Left lung (tissue), 14 donors: ENCODE measurements around the gene MXD1. TPM values are rescaled to one million over a fixed set of nuclear protein-coding genes. Genes with fewer than 3 reads are reported as not detected.
"Not testable (repeated sequence)": the region's sequence is repeated elsewhere in the genome, so short reads cannot be mapped to it uniquely, and the experiment has no call there.

ENCODE experiments used
- ATAC-seq: fragments of 200-7000 bp; cut with Tn5 transposase; one replicate; pipeline ENCODE4 v1.9.1; 2020; ENCODE audit warnings: moderate library complexity
- DNase-seq, 4 donors: peaks; one replicate each; pipeline ENCODE4 v3.0.0-alpha.2; 2013 to 2020
- H3K27ac ChIP-seq, 2 donors: fragments of 200-600 bp; sonication (generic) in 1 of 2; one replicate each; pipeline versions ENCODE4 v1.5.0 to v1.8.0; 2020 to 2021
- H3K27me3 ChIP-seq, 2 donors: fragments of 200-600 bp; sonication (generic) in 1 of 2; one replicate each; pipeline versions ENCODE4 v1.5.0 to v1.8.0; 2020 to 2021
- H3K36me3 ChIP-seq, 2 donors: fragments of 200-600 bp; sonication (generic) in 1 of 2; one replicate each; pipeline versions ENCODE4 v1.5.0 to v1.8.0; 2020 to 2021
- H3K4me1 ChIP-seq, 2 donors: fragments of 200-600 bp; one replicate each; pipeline ENCODE4 v1.8.0; 2021
- H3K4me3 ChIP-seq, 2 donors: fragments of 200-600 bp; sonication (generic) in 1 of 2; one replicate each; pipeline versions ENCODE4 v1.5.0 to v1.8.0; 2020 to 2021; ENCODE audit warnings: mild to moderate bottlenecking in 1 of 2
- H3K9me3 ChIP-seq, 2 donors: fragments of 200-600 bp; sonication (generic) in 1 of 2; one replicate each; pipeline versions ENCODE4 v1.5.0 to v1.8.0; 2020 to 2021
- intact Hi-C, 2 donors: fragments of 100-400 bp; cut with DNase I; formaldehyde crosslinking; loops; one replicate each; pipeline versions ENCODE4 v1.11.2 to v1.14.2; 2022
- long read RNA-seq, 12 donors: library from polyadenylated mRNA in 2 of 12; unstranded in 2 of 12; transcript quantifications; one replicate each; pipeline ENCODE4 v2.0.0 and lab custom pipeline, GENCODE V29; 2019 to 2026
- polyA plus RNA-seq, 6 donors: library from polyadenylated mRNA; unstranded; fragments of 120-200 nt; gene quantifications; one replicate each; pipeline ENCODE4 v1.2.1, GENCODE V29; 2013; ENCODE audit not compliant: insufficient read length in 6 of 6
- total RNA-seq, 2 donors: library from RNA; stranded (reverse); fragmentation: NEBNext Ultra II Directional; extraction: Animal tissue kit (Norgen Biotek cat#: 25700); gene quantifications; one replicate each; pipeline ENCODE4 v1.2.1, GENCODE V29; 2021
- TF ChIP-seq, protein P1 (sequence below), 2 donors: fragments of 200-600 bp; sonication (generic) in 1 of 2; IDR thresholded peaks; one replicate each; pipeline versions ENCODE4 v1.5.0 to v1.8.0; 2021; ENCODE audit warnings: antibody characterized with exemption in 2 of 2
- donor health status: DM: no; HTN: yes; CAD: no.
- donor health status: DM: no; HTN: no; CAD: no.

The MXD1 gene, protein sequence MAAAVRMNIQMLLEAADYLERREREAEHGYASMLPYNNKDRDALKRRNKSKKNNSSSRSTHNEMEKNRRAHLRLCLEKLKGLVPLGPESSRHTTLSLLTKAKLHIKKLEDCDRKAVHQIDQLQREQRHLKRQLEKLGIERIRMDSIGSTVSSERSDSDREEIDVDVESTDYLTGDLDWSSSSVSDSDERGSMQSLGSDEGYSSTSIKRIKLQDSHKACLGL
- total RNA-seq (10 to 100 TPM; 26.3 to 82.4 TPM), polyA plus RNA-seq (10 to 100 TPM in 5 of 6 donors, 1 to 10 TPM in 1; 9.3 to 13.6 (median 12.7) TPM)
- long read RNA-seq, donor 1, full-length matches to known transcripts = 9 of 9 reads
- long read RNA-seq, donor 1, partial matches to known transcripts = 0 of 9 reads
- long read RNA-seq, donor 1, other reads (novel, unspliced or antisense) = 0 of 9 reads
- long read RNA-seq, donor 2, full-length matches to known transcripts = 5 of 10 reads
- long read RNA-seq, donor 2, partial matches to known transcripts = 5 of 10 reads
- long read RNA-seq, donor 2, other reads (novel, unspliced or antisense) = 0 of 10 reads
- long read RNA-seq, donor 3, full-length matches to known transcripts = 2 of 2 reads
- long read RNA-seq, donor 3, partial matches to known transcripts = 0 of 2 reads
- long read RNA-seq, donor 3, other reads (novel, unspliced or antisense) = 0 of 2 reads
- long read RNA-seq, donor 4, partial matches to known transcripts = 0 of 3 reads
- long read RNA-seq, donor 4, other reads (novel, unspliced or antisense) = 2 of 3 reads
- long read RNA-seq, donor 5, full-length matches to known transcripts = 4 of 4 reads
- long read RNA-seq, donor 5, partial matches to known transcripts = 0 of 4 reads
- long read RNA-seq, donor 5, other reads (novel, unspliced or antisense) = 0 of 4 reads
- long read RNA-seq, donor 6, full-length matches to known transcripts = 1 of 1 reads
- long read RNA-seq, donor 6, partial matches to known transcripts = 0 of 1 reads
- long read RNA-seq, donor 6, other reads (novel, unspliced or antisense) = 0 of 1 reads
- long read RNA-seq, donor 7, full-length matches to known transcripts = 2 of 2 reads
- long read RNA-seq, donor 7, partial matches to known transcripts = 0 of 2 reads
- long read RNA-seq, donor 7, other reads (novel, unspliced or antisense) = 0 of 2 reads
- long read RNA-seq, donor 8, full-length matches to known transcripts = 4 of 4 reads
- long read RNA-seq, donor 8, partial matches to known transcripts = 0 of 4 reads
- long read RNA-seq, donor 8, other reads (novel, unspliced or antisense) = 0 of 4 reads
- long read RNA-seq, donor 9 = 0 reads
- long read RNA-seq, donor 10, full-length matches to known transcripts = 8 of 16 reads
- long read RNA-seq, donor 10, partial matches to known transcripts = 6 of 16 reads
- long read RNA-seq, donor 10, other reads (novel, unspliced or antisense) = 2 of 16 reads
- long read RNA-seq, donor 11, full-length matches to known transcripts = 5 of 10 reads
- long read RNA-seq, donor 11, partial matches to known transcripts = 5 of 10 reads
- long read RNA-seq, donor 11, other reads (novel, unspliced or antisense) = 0 of 10 reads
- long read RNA-seq, donor 12, full-length matches to known transcripts = 2 of 2 reads
- long read RNA-seq, donor 12, partial matches to known transcripts = 0 of 2 reads
- long read RNA-seq, donor 12, other reads (novel, unspliced or antisense) = 0 of 2 reads

DNA sequence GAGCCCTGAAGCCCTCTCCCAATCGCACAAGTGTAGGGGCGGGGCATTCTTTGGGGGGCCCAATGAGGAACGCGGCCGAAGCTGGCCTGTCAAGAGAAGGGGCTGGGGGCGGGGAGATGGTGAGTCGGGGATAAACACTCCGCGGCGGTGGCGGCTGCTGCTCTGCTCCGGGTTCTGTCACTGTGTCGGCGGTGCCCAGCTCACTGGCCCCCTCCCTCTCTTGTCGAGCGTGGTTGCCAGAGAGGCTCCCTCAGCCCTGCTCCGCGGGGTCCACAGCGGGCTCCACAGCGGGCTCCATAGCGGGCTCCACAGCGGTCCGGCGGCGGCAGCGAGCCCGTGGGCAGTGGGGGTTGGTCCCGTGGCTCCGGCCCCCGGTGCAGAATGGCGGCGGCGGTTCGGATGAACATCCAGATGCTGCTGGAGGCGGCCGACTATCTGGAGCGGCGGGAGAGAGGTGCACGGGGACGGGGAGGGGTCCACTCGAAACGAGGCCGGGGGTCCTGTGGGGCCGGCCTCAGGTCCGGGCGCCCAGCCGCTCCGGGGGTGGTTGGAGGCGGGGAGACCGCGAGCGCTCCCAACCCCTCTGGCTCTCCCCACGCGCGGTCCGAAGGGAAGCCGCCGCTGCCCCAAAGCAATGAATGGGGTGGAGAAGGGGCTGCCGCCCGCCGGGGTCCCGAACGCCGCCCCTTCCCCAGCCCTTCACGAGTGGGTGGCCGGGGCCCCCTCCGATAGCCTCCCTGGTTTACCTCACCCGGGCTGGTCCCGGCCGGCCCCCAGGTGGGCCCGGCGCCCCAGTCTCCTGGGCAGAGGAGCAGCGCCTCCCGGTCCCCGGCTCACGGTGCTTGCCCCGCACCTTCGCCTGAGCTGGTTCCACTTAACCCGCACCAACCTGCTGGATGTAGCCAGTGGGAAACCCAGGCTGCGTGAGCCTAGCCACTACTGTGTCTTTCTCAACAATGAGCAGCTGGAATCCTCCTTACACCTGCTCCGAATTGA, at the start of gene MXD1:
TSS of gene MXD1 (plus strand) at position 160 of the 996 bp plus-strand sequence. CDS start at position 382, 222 bp downstream.
- intact Hi-C loops = loop anchor here in 1 of 2 donors (5.0 to 10.0 kb wide), 2 partner anchors 170 to 227 kb away; partner anchors contain the start of gene PCBP1
- Histone ChIP-seq H3K4me3 (peak within 1 kb of the TSS; percentile 84 to 90), H3K27ac (peak within 1 kb of the TSS; percentile 98 to 99), H3K4me1 (peaks cover 12 to 66% of the 10 kb centered on the region in 2 donors), H3K36me3 (peaks cover 0 to 31% of the 10 kb centered on the region in 2 donors), H3K9me3 (no peaks in the 10 kb centered on the region), H3K27me3 (no peaks in the 10 kb centered on the region)
- TF ChIP-seq, protein P1, sequence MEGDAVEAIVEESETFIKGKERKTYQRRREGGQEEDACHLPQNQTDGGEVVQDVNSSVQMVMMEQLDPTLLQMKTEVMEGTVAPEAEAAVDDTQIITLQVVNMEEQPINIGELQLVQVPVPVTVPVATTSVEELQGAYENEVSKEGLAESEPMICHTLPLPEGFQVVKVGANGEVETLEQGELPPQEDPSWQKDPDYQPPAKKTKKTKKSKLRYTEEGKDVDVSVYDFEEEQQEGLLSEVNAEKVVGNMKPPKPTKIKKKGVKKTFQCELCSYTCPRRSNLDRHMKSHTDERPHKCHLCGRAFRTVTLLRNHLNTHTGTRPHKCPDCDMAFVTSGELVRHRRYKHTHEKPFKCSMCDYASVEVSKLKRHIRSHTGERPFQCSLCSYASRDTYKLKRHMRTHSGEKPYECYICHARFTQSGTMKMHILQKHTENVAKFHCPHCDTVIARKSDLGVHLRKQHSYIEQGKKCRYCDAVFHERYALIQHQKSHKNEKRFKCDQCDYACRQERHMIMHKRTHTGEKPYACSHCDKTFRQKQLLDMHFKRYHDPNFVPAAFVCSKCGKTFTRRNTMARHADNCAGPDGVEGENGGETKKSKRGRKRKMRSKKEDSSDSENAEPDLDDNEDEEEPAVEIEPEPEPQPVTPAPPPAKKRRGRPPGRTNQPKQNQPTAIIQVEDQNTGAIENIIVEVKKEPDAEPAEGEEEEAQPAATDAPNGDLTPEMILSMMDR (IDR thresholded peaks at IDR 0.05) = no peak
- peak in 3 of 4 donors; percentile 13 to 98 (median 55) for DNase-seq
- peak; percentile 91 for ATAC-seq

DNA sequence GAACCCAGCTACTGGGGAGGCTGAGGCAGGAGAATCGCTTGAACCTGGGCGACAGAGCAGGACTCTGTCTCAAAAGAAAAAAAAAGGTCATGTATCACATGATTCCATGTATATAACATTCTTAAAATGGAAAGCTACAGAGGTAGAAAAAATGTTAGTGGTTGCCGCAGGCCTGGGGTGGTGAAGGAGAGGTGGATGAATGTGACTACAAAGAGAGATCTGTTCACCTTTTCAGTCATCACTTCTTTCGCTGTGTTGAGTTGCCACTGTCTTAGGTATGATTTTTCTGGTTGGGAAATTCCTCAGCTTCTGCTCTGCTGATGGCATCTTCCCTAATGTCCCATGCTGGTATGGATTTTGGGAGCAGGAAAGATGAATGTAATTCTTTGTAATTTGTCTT, 26.5 kb upstream of the MXD1 start:
- Histone ChIP-seq H3K4me3 (no peak overlapping the region), H3K4me1 (no peaks in the 10 kb centered on the region), H3K27me3 (no peaks in the 10 kb centered on the region), H3K27ac (no peak overlapping the region), H3K36me3 (no peaks in the 10 kb centered on the region), H3K9me3 (no peaks in the 10 kb centered on the region)
- no peak for DNase-seq
- TF ChIP-seq, protein P1 (IDR thresholded peaks at IDR 0.05) = no peak
- ATAC-seq = no peak
- intact Hi-C loops = no loop called here

DNA sequence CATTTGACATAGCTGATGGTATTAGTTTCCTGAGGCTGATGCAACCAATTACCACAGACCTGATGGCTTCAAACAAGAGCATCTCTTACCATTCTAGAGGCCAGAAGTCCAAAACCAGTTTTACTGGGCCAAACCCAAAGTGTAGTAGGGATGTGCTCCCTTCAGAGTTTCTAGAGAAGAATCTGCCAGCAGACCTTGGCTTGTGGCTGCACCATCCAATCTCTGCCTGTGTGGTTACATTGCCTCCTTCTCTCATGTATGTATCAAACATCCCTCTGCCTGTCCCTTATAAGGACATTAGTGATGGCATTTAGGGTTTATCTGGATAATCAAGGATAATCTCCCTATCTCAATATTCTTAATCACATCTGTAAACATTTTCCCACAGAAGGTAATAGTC, 25.6 kb upstream of the MXD1 start:
- H3K27ac ChIP-seq = no peak overlapping the region
- no peak overlapping the region for H3K4me3 ChIP-seq
- DNase-seq = no peak
- no peaks in the 10 kb centered on the region for H3K4me1 ChIP-seq
- H3K36me3 ChIP-seq = no peaks in the 10 kb centered on the region
- ATAC-seq = no peak
- intact Hi-C loops = no loop called here
- H3K9me3 ChIP-seq = no peaks in the 10 kb centered on the region
- TF ChIP-seq, protein P1 (IDR thresholded peaks at IDR 0.05) = no peak
- H3K27me3 ChIP-seq = no peaks in the 10 kb centered on the region

DNA sequence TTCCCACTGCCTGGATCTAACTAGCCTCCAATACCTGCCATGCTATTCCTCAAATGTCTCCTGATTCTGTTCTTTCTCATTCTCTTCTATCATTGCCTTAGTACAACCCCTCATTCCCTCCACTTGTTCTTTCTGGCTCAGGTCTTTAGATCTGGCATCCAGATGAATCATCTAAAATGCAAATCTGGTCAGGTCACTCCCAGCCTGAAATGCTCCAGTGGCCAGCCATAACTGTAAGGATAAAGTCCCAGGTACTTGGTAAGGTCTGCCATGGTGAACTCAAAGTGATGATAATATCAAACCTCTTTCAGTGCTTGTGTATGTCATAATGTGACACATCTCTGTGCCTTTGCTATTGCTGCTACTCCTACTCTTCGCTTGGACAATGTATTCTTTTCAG, 24.0 kb upstream of the MXD1 start:
- TF ChIP-seq, protein P1 (IDR thresholded peaks at IDR 0.05) = no peak
- H3K4me1 ChIP-seq = peaks cover 6 to 15% of the 10 kb centered on the region in 2 donors
- no peaks in the 10 kb centered on the region for H3K27me3 ChIP-seq
- H3K27ac ChIP-seq = no peak overlapping the region
- intact Hi-C loops = no loop called here
- no peak for DNase-seq
- no peak overlapping the region for H3K4me3 ChIP-seq
- H3K36me3 ChIP-seq = peaks cover 0 to 8% of the 10 kb centered on the region in 2 donors
- no peaks in the 10 kb centered on the region for H3K9me3 ChIP-seq
- ATAC-seq = no peak

DNA sequence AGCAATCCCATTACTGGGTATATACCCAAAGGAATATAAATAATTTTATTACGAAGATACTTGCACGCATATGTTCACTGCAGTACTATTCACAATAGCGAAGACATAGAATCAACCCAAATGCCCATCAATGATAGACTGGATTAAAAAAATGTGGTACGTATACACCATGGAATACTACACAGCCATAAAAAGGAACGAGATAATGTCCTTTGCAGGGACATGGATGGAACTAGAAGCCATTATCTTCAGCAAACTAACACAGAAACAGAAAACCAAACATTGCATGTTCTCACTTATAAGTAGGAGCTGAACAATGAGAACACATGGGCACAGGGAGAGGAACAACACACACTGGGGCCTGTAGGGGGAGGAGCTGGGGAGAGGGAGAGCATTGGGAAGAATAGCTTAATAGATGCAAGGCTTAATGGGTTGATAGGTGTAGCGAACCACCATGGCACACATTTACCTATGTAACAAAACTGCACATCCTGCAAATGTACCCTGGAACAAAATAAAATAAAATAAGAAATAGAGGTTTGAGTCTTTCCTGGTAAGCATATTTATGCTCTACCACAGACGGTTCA, 22.0 kb upstream of the MXD1 start:
- H3K4me3 ChIP-seq, intact Hi-C loops, H3K27me3 ChIP-seq, ATAC-seq, H3K27ac ChIP-seq, DNase-seq, H3K9me3 ChIP-seq: not testable (repeated sequence)
- Histone ChIP-seq H3K4me1 (peaks cover 6 to 23% of the 10 kb centered on the region in 2 donors), H3K36me3 (peaks cover 0 to 29% of the 10 kb centered on the region in 2 donors)
